HAP-1 (cell line): Measurements from ENCODE around the gene CAMK2G.

Experiments
- DNase-seq, 2 experiments: peaks; one replicate each; pipeline ENCODE4 v3.0.0-alpha.2; 2016 to 2020; ENCODE audit warnings: low spot score in 2 of 2
- H3K27me3 ChIP-seq: fragments of 250-450 bp; sonication (Bioruptor Pico); 2 replicates; pipeline ENCODE4 v1.5.1; 2020; ENCODE audit warnings: low read depth, mild to moderate bottlenecking, moderate library complexity
- H3K36me3 ChIP-seq: fragments of 250-450 bp; sonication (Bioruptor Pico); replicated peaks from 2 replicates; pipeline ENCODE4 v1.5.1; 2020; ENCODE audit warnings: mild to moderate bottlenecking
- H3K4me1 ChIP-seq: fragments of 250-450 bp; sonication (Bioruptor Pico); 2 replicates; pipeline ENCODE4 v1.5.1; 2020; ENCODE audit warnings: mild to moderate bottlenecking
- H3K4me3 ChIP-seq: fragments of 250-450 bp; sonication (Bioruptor Pico); 2 replicates; pipeline ENCODE4 v1.5.1; 2020; ENCODE audit warnings: mild to moderate bottlenecking, moderate library complexity
- H3K9me3 ChIP-seq: fragments of 250-450 bp; sonication (Bioruptor Pico); 2 replicates; pipeline ENCODE4 v1.5.1; 2020; ENCODE audit warnings: mild to moderate bottlenecking, moderate library complexity
- in situ Hi-C: fragments of 300-500 bp; cut with MboI; formaldehyde crosslinking; loops from 3 replicates; pipeline ENCODE4 v1.14.3; 2020; ENCODE audit warnings: low sequenced_read_pairs, inconsistent platforms, mixed read lengths

Gene CAMK2G

GRCh38 chr10:73763343-73763742, 111.0 kb downstream of the CAMK2G start:
- in situ Hi-C loops, result no loop called here
- no peaks in the 10 kb centered on the region for H3K9me3 ChIP-seq
- H3K4me1 ChIP-seq, result no peaks in the 10 kb centered on the region
- DNase-seq, result no peak
- no peak overlapping the region for H3K4me3 ChIP-seq
- H3K27me3 ChIP-seq, result no peaks in the 10 kb centered on the region
- H3K36me3 ChIP-seq, result peaks cover 89% of the 10 kb centered on the region

GRCh38 chr10:73762915-73763314, 111.4 kb downstream of the CAMK2G start:
- H3K27me3 ChIP-seq, result no peaks in the 10 kb centered on the region
- H3K4me3 ChIP-seq, result no peak overlapping the region
- in situ Hi-C loops, result no loop called here
- no peak for DNase-seq
- no peaks in the 10 kb centered on the region for H3K4me1 ChIP-seq
- no peaks in the 10 kb centered on the region for H3K9me3 ChIP-seq
- peaks cover 85% of the 10 kb centered on the region for H3K36me3 ChIP-seq
